SK-N-SH treated with all-trans-retinoic acid at 6 μM for 48 hours (cell line): ENCODE data around the gene ZNF14.
"Not testable (repeated sequence)": the region's sequence is repeated elsewhere in the genome, so short reads cannot be mapped to it uniquely, and the experiment has no call there.

ENCODE experiments used
- ATAC-seq: fragments of 200-7000 bp; cut with Tn5 transposase; 3 replicates; pipeline ENCODE4 v1.9.1; 2020; ENCODE audit warnings: mild to moderate bottlenecking, moderate library complexity
- ARNTL ChIP-seq: fragments of 450-650 bp; formaldehyde crosslinking; IDR thresholded peaks from 2 replicates; pipeline ENCODE4 v1.5.0; 2020; ENCODE audit warnings: low read depth, mild to moderate bottlenecking, moderate library complexity, borderline replicate concordance
- BACH2 ChIP-seq: fragments of 250-450 bp; sonication (Bioruptor Pico); IDR thresholded peaks from 2 replicates; pipeline ENCODE4 v1.9.0; 2021; ENCODE audit warnings: mild to moderate bottlenecking, borderline replicate concordance
- CREB5 ChIP-seq: fragments of 250-450 bp; sonication (Bioruptor Pico); IDR thresholded peaks from 2 replicates; pipeline ENCODE4 v1.5.1; 2020; ENCODE audit warnings: low read depth, mild to moderate bottlenecking, moderate library complexity
- CSDC2 ChIP-seq: fragments of 250-450 bp; sonication (Bioruptor Pico); IDR thresholded peaks from 2 replicates; pipeline ENCODE4 v1.5.0; 2020; ENCODE audit warnings: mild to moderate bottlenecking, moderate library complexity
- ESRRG ChIP-seq: fragments of 250-450 bp; sonication (Bioruptor Pico); IDR thresholded peaks from 2 replicates; pipeline ENCODE4 v1.6.1; 2021; ENCODE audit warnings: mild to moderate bottlenecking
- GLIS3 ChIP-seq: fragments of 250-450 bp; sonication (Bioruptor Pico); IDR thresholded peaks from 2 replicates; pipeline ENCODE4 v1.5.0; 2020; ENCODE audit warnings: mild to moderate bottlenecking, moderate library complexity
- ISL1 ChIP-seq: fragments of 250-450 bp; sonication (Bioruptor Pico); IDR thresholded peaks from 2 replicates; pipeline ENCODE4 v2.1.2; 2022; ENCODE audit warnings: mild to moderate bottlenecking, moderate library complexity
- OSR1 ChIP-seq: fragments of 250-450 bp; sonication (Bioruptor Pico); IDR thresholded peaks from 2 replicates; pipeline ENCODE4 v1.8.0; 2022; ENCODE audit warnings: moderate library complexity, mild to moderate bottlenecking, inconsistent platforms
- PATZ1 ChIP-seq: fragments of 250-450 bp; sonication (Bioruptor Pico); IDR thresholded peaks from 2 replicates; pipeline ENCODE4 v1.8.0; 2020; ENCODE audit warnings: mild to moderate bottlenecking, moderate library complexity, borderline replicate concordance
- POU6F1 ChIP-seq: fragments of 250-450 bp; sonication (Bioruptor Pico); IDR thresholded peaks from 2 replicates; pipeline ENCODE4 v1.8.0; 2021; ENCODE audit warnings: low read depth, mild to moderate bottlenecking, moderate library complexity, borderline replicate concordance
- PPARA ChIP-seq: fragments of 250-450 bp; sonication (Bioruptor Pico); IDR thresholded peaks from 2 replicates; pipeline ENCODE4 v1.5.0; 2020; ENCODE audit warnings: mild to moderate bottlenecking, borderline replicate concordance
- RARB ChIP-seq: fragments of 250-450 bp; sonication (Bioruptor Pico); IDR thresholded peaks from 2 replicates; pipeline ENCODE4 v1.8.0; 2021; ENCODE audit warnings: mild to moderate bottlenecking, moderate library complexity
- SNAI2 ChIP-seq: fragments of 250-450 bp; sonication (Bioruptor Pico); IDR thresholded peaks from 2 replicates; pipeline ENCODE4 v1.5.0; 2020; ENCODE audit warnings: mild to moderate bottlenecking, moderate library complexity
- TCF4 ChIP-seq: fragments of 250-450 bp; sonication (Bioruptor Pico); IDR thresholded peaks from 2 replicates; pipeline ENCODE4 v1.8.0; 2021; ENCODE audit warnings: mild to moderate bottlenecking, moderate library complexity, borderline replicate concordance
- TOX ChIP-seq: fragments of 250-450 bp; sonication (Bioruptor Pico); IDR thresholded peaks from 2 replicates; pipeline ENCODE4 v1.8.0; 2021; ENCODE audit warnings: mild to moderate bottlenecking, moderate library complexity, borderline replicate concordance
- ZC3H10 ChIP-seq: fragments of 250-450 bp; sonication (Bioruptor Pico); IDR thresholded peaks from 2 replicates; pipeline ENCODE4 v1.5.1; 2021; ENCODE audit warnings: mild to moderate bottlenecking, moderate library complexity
- ZFP30 ChIP-seq: fragments of 450-650 bp; formaldehyde crosslinking; IDR thresholded peaks from 2 replicates; pipeline ENCODE4 v1.5.0; 2022; ENCODE audit warnings: mild to moderate bottlenecking, moderate library complexity
- ZNF565 ChIP-seq: fragments of 450-650 bp; formaldehyde crosslinking; conservative IDR thresholded peaks from 2 replicates; pipeline ENCODE4 v1.5.0; 2020; ENCODE audit warnings: low read depth, mild to moderate bottlenecking, moderate library complexity
- ZNF70 ChIP-seq: fragments of 450-650 bp; formaldehyde crosslinking; IDR thresholded peaks from 2 replicates; pipeline ENCODE4 v1.5.0; 2020; ENCODE audit warnings: mild to moderate bottlenecking, moderate library complexity
- ZNF8 ChIP-seq: fragments of 450-650 bp; formaldehyde crosslinking; IDR thresholded peaks from 2 replicates; pipeline ENCODE4 v1.5.0; 2020; ENCODE audit warnings: mild to moderate bottlenecking, moderate library complexity

Gene ZNF14

GRCh38 chr19:19696386-19696785 lies 36.5 kb downstream of the ZNF14 start:
- TF ChIP-seq GLIS3 (CRISPR knock-in tag) (no peak), PPARA (CRISPR knock-in tag) (no peak), ZNF565 (CRISPR knock-in tag) (no peak), CSDC2 (no peak), ZC3H10 (CRISPR knock-in tag) (no peak), RARB (CRISPR knock-in tag) (no peak), OSR1 (CRISPR knock-in tag) (no peak), ESRRG (CRISPR knock-in tag) (no peak)
- TF ChIP-seq, all 23 proteins: peak for 0
- no peak for ATAC-seq

GRCh38 chr19:19691683-19692082 lies 41.2 kb downstream of the ZNF14 start:
- no peak for ATAC-seq
- no peak for TF ChIP-seq RARB (CRISPR knock-in tag)

- ATAC-seq = not testable (repeated sequence)
These were observed 43.9 kb downstream of the ZNF14 start for GRCh38 chr19:19689023-19689422.

- TF ChIP-seq ZFP30 (CRISPR knock-in tag) (no peak), ZNF8 (CRISPR knock-in tag) (no peak), GLIS3 (CRISPR knock-in tag) (no peak), CSDC2 (no peak), ZNF70 (no peak), TCF4 (CRISPR knock-in tag) (no peak), ISL1 (CRISPR knock-in tag) (no peak), RARB (CRISPR knock-in tag) (no peak), BACH2 (CRISPR knock-in tag) (no peak), POU6F1 (CRISPR knock-in tag) (no peak), TOX (no peak), PATZ1 (CRISPR knock-in tag) (no peak), ARNTL (CRISPR knock-in tag) (no peak)
- no peak for ATAC-seq
These were observed 45.8 kb downstream of the ZNF14 start for GRCh38 chr19:19687090-19687489.

- ATAC-seq = no peak
- TF ChIP-seq GLIS3 (CRISPR knock-in tag) = no peak
- TF ChIP-seq ARNTL (CRISPR knock-in tag) = no peak
- no peak for TF ChIP-seq SNAI2
- TF ChIP-seq ZNF565 (CRISPR knock-in tag) = no peak
- TF ChIP-seq CREB5 = no peak
- no peak for TF ChIP-seq BACH2 (CRISPR knock-in tag)
- no peak for TF ChIP-seq CSDC2
- TF ChIP-seq PATZ1 (CRISPR knock-in tag) = no peak
These were observed 46.3 kb downstream of the ZNF14 start for GRCh38 chr19:19686580-19686979.

- not testable (repeated sequence) for ATAC-seq
These were observed 46.8 kb downstream of the ZNF14 start for GRCh38 chr19:19686119-19686518.
